ENCODE results near the gene EIF3D.

Gene EIF3D

DNA sequence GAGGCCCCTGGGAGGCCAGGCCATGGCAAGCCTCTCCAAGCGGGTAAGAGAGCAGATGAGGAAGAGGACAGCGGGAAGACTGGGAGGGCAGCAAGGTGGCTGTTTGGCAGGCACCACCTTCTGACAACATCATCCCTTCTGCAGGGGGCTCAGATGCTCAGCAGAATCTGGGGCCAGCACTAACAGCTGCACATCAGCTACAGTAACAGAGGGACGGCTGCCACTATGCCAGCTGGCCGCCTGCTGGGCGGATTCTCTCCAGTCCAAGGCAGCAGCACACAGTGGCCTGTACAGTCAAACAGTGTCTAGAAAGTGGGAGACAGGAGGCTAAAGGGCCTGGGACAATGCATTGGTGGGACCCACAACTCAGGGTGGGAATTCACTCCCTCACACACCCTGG lies 36.9 kb downstream of the EIF3D start:
- TF ChIP-seq, protein P1, sequence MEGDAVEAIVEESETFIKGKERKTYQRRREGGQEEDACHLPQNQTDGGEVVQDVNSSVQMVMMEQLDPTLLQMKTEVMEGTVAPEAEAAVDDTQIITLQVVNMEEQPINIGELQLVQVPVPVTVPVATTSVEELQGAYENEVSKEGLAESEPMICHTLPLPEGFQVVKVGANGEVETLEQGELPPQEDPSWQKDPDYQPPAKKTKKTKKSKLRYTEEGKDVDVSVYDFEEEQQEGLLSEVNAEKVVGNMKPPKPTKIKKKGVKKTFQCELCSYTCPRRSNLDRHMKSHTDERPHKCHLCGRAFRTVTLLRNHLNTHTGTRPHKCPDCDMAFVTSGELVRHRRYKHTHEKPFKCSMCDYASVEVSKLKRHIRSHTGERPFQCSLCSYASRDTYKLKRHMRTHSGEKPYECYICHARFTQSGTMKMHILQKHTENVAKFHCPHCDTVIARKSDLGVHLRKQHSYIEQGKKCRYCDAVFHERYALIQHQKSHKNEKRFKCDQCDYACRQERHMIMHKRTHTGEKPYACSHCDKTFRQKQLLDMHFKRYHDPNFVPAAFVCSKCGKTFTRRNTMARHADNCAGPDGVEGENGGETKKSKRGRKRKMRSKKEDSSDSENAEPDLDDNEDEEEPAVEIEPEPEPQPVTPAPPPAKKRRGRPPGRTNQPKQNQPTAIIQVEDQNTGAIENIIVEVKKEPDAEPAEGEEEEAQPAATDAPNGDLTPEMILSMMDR (IDR thresholded peaks at IDR 0.05; ENCODE audit: low read depth, low read length), result no peak
- no peak for DNase-seq (ENCODE audit: low read depth in 2 of 2)
- H3K4me3 ChIP-seq (replicated peaks in 1 of 2; ENCODE audit: low read depth in 2 of 2, low read length in 2 of 2), result no peak overlapping the region

DNA sequence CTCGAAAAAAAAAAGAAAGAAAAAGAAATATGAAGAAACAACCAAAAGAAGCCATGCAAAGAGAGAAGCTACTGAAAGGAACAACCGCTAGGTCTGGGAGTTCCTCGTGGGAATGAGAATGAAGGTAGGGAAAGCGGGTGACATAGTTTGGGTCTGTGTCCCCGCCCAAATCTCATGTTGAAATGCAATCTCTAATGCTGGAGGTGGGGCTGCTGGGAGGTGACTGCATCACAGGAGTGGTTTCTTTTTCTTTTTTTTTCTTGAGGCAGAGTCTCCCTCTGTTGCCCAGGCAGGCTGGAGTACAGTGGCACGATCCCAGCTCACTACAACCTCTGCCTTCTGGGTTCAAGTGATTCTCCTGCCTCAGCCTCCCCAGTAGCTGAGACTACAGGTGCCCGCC lies 37.8 kb downstream of the EIF3D start:
- H3K4me3 ChIP-seq (replicated peaks in 1 of 2; ENCODE audit: low read depth in 2 of 2, low read length in 2 of 2), result no peak overlapping the region
- no peak for DNase-seq (ENCODE audit: low read depth in 2 of 2)
- TF ChIP-seq, protein P1 (IDR thresholded peaks at IDR 0.05; ENCODE audit: low read depth, low read length), result no peak

DNA sequence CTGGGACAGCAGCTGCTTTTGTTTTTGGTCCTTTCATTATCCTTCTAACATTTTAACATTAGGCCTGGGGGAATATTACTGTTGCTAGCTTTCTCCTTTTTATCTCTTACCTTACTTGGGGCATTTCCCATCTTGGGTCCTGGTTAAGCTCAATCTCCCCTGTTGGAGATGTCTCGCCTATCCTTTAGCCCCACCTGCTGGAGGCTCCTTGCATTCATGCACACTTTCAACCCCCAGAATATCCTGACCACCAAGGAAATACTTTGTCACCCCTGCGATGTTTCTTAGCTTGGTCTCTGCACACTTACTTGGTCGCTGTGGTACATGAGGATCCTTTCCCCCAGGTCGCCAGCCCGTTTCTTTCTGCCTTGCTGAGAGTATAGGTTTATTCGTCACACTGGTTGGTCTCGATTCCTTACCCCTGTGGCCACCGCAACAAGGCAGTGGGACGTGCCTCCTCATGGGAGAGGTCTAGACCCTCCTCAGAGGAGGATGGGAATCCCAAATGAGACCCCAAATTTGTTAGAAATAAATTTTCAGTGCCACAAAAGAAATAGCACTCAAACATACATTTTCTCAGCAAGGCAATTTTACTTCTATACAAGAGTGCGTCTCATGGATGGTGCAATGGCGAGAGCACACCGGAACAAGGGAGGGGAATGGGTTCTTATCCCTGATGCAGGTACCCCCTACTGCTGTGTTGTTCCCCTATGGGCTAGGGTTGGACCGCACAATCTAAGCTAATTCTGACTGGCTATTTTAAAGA lies 42.2 kb downstream of the EIF3D start:
- peak; percentile 60 to 81 for DNase-seq (ENCODE audit: low read depth in 2 of 2)
- TF ChIP-seq, protein P1 (IDR thresholded peaks at IDR 0.05; ENCODE audit: low read depth, low read length), result peak; percentile 85
- no peak overlapping the region for H3K4me3 ChIP-seq (replicated peaks in 1 of 2; ENCODE audit: low read depth in 2 of 2, low read length in 2 of 2)

DNA sequence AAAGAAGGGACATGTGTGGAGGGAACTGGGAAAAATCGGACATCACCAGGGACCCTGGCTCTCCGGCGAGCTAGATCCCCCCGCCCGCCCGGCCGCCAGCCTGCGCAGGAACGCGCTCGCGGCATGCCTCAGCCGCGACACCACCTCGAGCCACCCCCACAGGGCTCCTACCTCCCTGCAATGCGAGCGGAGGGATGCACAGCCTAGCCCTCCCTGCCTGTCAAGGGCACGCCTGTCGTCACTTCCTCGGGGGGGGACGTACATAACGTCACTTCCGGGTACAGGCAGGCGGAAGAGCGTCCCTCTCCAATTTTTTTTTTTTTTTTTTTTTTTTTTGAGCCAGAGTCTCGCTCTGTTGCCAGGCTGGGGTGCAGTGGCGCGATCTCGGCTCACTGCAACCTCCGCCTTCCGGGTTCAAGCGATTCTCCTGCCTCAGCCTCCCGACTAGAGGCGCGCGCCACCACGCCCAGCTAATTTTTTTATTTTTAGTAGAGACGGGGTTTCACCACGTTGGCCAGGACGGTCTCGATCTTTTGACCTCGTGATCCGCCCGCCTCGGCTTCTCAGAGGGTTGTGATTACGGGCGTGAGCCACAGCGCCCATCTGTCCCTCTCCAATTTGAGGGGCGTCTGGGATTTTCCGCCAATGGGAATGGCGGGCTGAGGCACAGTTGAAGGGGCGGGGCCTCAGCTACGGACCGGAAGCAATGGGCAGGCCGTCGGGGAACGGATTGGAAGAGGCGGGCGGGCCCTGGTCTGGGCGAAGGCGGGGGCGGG lies 47.4 kb downstream of the EIF3D start, which contains the start of gene TXN2:
Gene TXN2 (minus strand): TSS at position 248 of the 776 bp plus-strand sequence. CDS start 803 bp downstream, outside the sequence.
- DNase-seq (ENCODE audit: low read depth in 2 of 2), result peak; percentile 97 to 98
- TF ChIP-seq, protein P1 (IDR thresholded peaks at IDR 0.05; ENCODE audit: low read depth, low read length), result no peak
- H3K4me3 ChIP-seq (replicated peaks in 1 of 2; ENCODE audit: low read depth in 2 of 2, low read length in 2 of 2), result peak within 1 kb of the TSS; percentile 62 to 87

DNA sequence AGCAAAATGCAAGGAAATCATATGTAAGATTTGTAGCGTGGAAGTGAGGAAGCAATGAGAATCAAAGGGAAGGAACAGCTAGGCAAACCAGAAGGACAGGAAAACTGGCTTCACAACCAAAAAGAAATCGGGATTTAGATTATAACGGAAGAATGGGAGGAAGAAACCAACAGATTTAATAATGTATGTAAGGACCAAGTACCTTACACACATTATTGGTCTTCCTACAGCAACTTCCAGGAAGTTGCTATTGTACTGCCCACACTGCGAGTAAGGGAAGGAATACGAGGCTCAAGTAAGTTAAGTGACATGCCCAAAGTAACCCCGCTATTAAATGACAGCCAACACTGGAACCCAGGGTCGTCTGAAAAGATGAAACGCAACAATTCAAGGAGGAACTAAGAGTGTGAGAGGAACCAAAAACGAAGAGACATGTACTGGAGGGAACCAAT lies 48.0 kb downstream of the EIF3D start:
- no peak for DNase-seq (ENCODE audit: low read depth in 2 of 2)
- TF ChIP-seq, protein P1 (IDR thresholded peaks at IDR 0.05; ENCODE audit: low read depth, low read length), result no peak
- peak overlapping the region; percentile 62 to 87 for H3K4me3 ChIP-seq (replicated peaks in 1 of 2; ENCODE audit: low read depth in 2 of 2, low read length in 2 of 2)

DNA sequence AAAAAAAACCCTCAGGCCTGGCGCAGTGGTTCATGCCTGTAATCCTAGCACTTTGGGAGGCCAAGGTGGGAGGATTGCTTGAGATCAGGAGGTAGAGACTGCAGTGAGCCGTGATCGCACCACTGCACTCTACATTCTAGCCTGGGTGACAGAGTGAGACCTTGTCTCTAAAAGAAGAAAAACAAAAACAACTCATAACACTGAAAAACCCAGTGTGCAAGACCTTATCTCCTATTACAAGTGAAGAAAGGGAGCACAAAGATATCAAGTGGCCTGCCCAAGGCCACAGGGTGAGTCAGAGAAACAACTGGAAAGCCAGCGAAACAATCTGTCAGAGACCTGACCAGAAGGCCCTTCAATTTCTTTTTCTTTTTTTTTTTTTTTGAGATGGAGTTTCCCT lies 50.0 kb downstream of the EIF3D start:
- DNase-seq (ENCODE audit: low read depth in 2 of 2), result peak in 1 of 2 donors; percentile 30
- TF ChIP-seq, protein P1 (IDR thresholded peaks at IDR 0.05; ENCODE audit: low read depth, low read length), result no peak
- no peak overlapping the region for H3K4me3 ChIP-seq (replicated peaks in 1 of 2; ENCODE audit: low read depth in 2 of 2, low read length in 2 of 2)

Measured in cardiac fibroblast (primary cell).